K562 (cell line): ENCODE data around the gene ABHD8. TPM values are rescaled to one million over a fixed set of nuclear protein-coding genes. Genes with fewer than 3 reads are reported as not detected.

Source experiments
- ATAC-seq: fragments of 200-7000 bp; cut with Tn5 transposase; 3 replicates; pipeline ENCODE4 v1.9.1; 2020; ENCODE audit warnings: moderate library complexity
- BruUV-seq: library from RNA; stranded (reverse); fragments of 400-500 nt; replicated peaks from 2 replicates; lab custom pipeline; 2021; lab: Mats Ljungman, UMichigan
- CTCF ChIA-PET: fragments of 300-600 bp; formaldehyde crosslinking; extraction: SDS; loops from one replicate; lab custom pipeline; 2021; ENCODE audit warnings: low intra/inter-chr PET ratio; lab: Yijun Ruan, JAX
- POLR2A ChIA-PET: fragments of 300-600, 350-650 bp; sonication (Branson Sonifier 250); formaldehyde crosslinking; extraction: SDS; loops from one replicate; lab custom pipeline; 2021; ENCODE audit warnings: antibody characterized with exemption, inconsistent platforms; lab: Yijun Ruan, JAX
- DNase-seq, 4 experiments: peaks; one replicate each; pipeline versions ENCODE4 v3.0.0 to v3.0.0-alpha.2; 2011 to 2018; ENCODE audit warnings: low spot score in 3 of 4, mixed read lengths in 3 of 4; ENCODE audit errors: extremely low read depth in 1 of 4
- FAIRE-seq: peaks from 2 replicates; lab custom pipeline; 2011; peaks lifted over from hg19 to GRCh38; lab: Jason Lieb, UNC
- H2AFZ ChIP-seq: 2 replicates; pipeline ENCODE4 v1.6.0; 2011; ENCODE audit warnings: low read depth, low read length, control low read depth, inconsistent platforms
- H3K27ac ChIP-seq: fragments of 200-600 bp; 3 replicates; pipeline ENCODE4 v1.8.0; 2011; ENCODE audit warnings: low read depth, mild to moderate bottlenecking, control low read depth, inconsistent platforms, low read length, moderate library complexity, mixed read lengths; ENCODE audit errors: extremely low read depth
- H3K27me3 ChIP-seq, 2 experiments: fragments of 300-600 bp in 1 of 2; 2 replicates in 1 of 2; 3 replicates in 1 of 2; pipeline versions ENCODE4 v1.6.0 to v1.8.0; 2011; ENCODE audit warnings: inconsistent platforms in 2 of 2, low read length in 2 of 2, mild to moderate bottlenecking in 1 of 2, mixed read lengths in 1 of 2, moderate library complexity in 1 of 2; ENCODE audit not compliant: control insufficient read depth in 2 of 2, insufficient read depth in 2 of 2
- H3K36me3 ChIP-seq: fragments of 300-600 bp; 3 replicates; pipeline ENCODE4 v1.8.0; 2011; ENCODE audit warnings: mild to moderate bottlenecking, low read length, inconsistent platforms; ENCODE audit not compliant: control insufficient read depth, insufficient read depth
- H3K4me1 ChIP-seq, 2 experiments: fragments of 200-600 bp in 1 of 2; replicated peaks in 1 of 2; 2 replicates in 1 of 2; 3 replicates in 1 of 2; pipeline versions ENCODE4 v1.5.1 to v1.8.0; 2011; ENCODE audit warnings: inconsistent platforms in 2 of 2, low read length in 2 of 2, mild to moderate bottlenecking in 1 of 2, mixed read lengths in 1 of 2, moderate library complexity in 1 of 2; ENCODE audit not compliant: control insufficient read depth in 2 of 2, insufficient read depth in 2 of 2
- H3K4me2 ChIP-seq: 2 replicates; pipeline ENCODE4 v1.6.1; 2011; ENCODE audit warnings: low read length, control low read depth, inconsistent platforms, mixed read lengths; ENCODE audit not compliant: insufficient read depth
- H3K4me3 ChIP-seq: fragments of 200-600 bp; sonication (generic), shearing (Covaris generic); 2 replicates; pipeline ENCODE4 v1.5.1; 2016; ENCODE audit warnings: control low read depth, inconsistent platforms
- H3K79me2 ChIP-seq: fragments of 200-600 bp; 3 replicates; pipeline ENCODE4 v1.8.0; 2011; ENCODE audit warnings: low read length, inconsistent platforms; ENCODE audit not compliant: control insufficient read depth, insufficient read depth
- H3K9ac ChIP-seq, 2 experiments: 2 replicates each; pipeline versions ENCODE4 v1.6.0 to v1.6.1; 2011; ENCODE audit warnings: low read depth in 2 of 2, low read length in 2 of 2, control low read depth in 1 of 2, inconsistent platforms in 1 of 2, mild to moderate bottlenecking in 1 of 2, mixed read lengths in 1 of 2; ENCODE audit not compliant: insufficient read depth in 1 of 2
- H3K9me1 ChIP-seq: one replicate; pipeline ENCODE4 v1.6.0; 2011; ENCODE audit warnings: inconsistent platforms, mild to moderate bottlenecking, low read length, moderate library complexity; ENCODE audit not compliant: control insufficient read depth, insufficient read depth
- H3K9me3 ChIP-seq: replicated peaks from 2 replicates; pipeline ENCODE4 v1.5.1; 2011; ENCODE audit warnings: low read depth, low read length, inconsistent platforms; ENCODE audit not compliant: control insufficient read depth, insufficient read depth
- H4K20me1 ChIP-seq: replicated peaks from 2 replicates; pipeline ENCODE4 v1.6.1; 2011; ENCODE audit warnings: low read length, inconsistent platforms, mixed read lengths; ENCODE audit not compliant: control insufficient read depth, insufficient read depth
- ASH1L ChIP-seq: fragments of 450-650 bp; IDR thresholded peaks from 2 replicates; pipeline ENCODE4 v1.6.1; 2018; ENCODE audit warnings: borderline replicate concordance, mild to moderate bottlenecking, low read depth; ENCODE audit not compliant: partially characterized antibody
- BCL6 ChIP-seq: fragments of 250-450 bp; sonication (Bioruptor Pico); IDR thresholded peaks from 2 replicates; pipeline ENCODE4 v1.4.0; 2020
- CHD2 ChIP-seq: IDR thresholded peaks from 2 replicates; pipeline ENCODE4 v1.6.1; 2011; ENCODE audit warnings: low read depth, low read length
- DNMT1 ChIP-seq: fragments of 450-650 bp; IDR thresholded peaks from 2 replicates; pipeline ENCODE4 v1.6.1; 2016; ENCODE audit warnings: antibody characterized with exemption, mild to moderate bottlenecking
- FOS ChIP-seq: IDR thresholded peaks from 3 replicates; pipeline ENCODE4 v1.6.1; 2011; ENCODE audit not compliant: insufficient read length; ENCODE audit errors: extremely low read depth
- FOXP1 ChIP-seq: sonication (generic); formaldehyde crosslinking; IDR thresholded peaks from 2 replicates; pipeline ENCODE4 v1.8.0; 2022; ENCODE audit warnings: mild to moderate bottlenecking, missing genetic modification reagents
- NELFE ChIP-seq: IDR thresholded peaks from 2 replicates; pipeline ENCODE4 v1.6.1; 2011; ENCODE audit warnings: mild to moderate bottlenecking; ENCODE audit not compliant: insufficient read depth, insufficient read length
- SETDB1 ChIP-seq: IDR thresholded peaks from one replicate; pipeline ENCODE4 v1.6.1; 2012; ENCODE audit warnings: low read length, control low read depth, inconsistent platforms
- STAG1 ChIP-seq: sonication (generic); formaldehyde crosslinking; IDR thresholded peaks from 2 replicates; pipeline ENCODE4 v1.5.0; 2020; ENCODE audit warnings: missing genetic modification reagents, borderline replicate concordance
- WGBS: fragments of 100-300 bp; shearing (Covaris generic); methylation state at CpG from one replicate; pipeline ENCODE4 v1.1.6; 2016; ENCODE audit warnings: low coverage, mixed read lengths; ENCODE audit not compliant: insufficient coverage; ENCODE audit errors: missing lambda C conversion rate; 5-methylcytosine and 5-hydroxymethylcytosine counted together
- in situ Hi-C: fragments of 300-500 bp; cut with MboI; formaldehyde crosslinking; loops from 4 replicates; pipeline ENCODE4 v1.15.0; 2018; ENCODE audit warnings: inconsistent platforms, mixed read lengths
- intact Hi-C: fragments of 100-400 bp; cut with micrococcal nuclease; formaldehyde crosslinking; loops from 2 replicates; pipeline ENCODE4 v1.14.2; 2022
- polyA plus RNA-seq, 8 experiments: library from polyadenylated mRNA; depleted of rRNA in 4 of 8; stranded (reverse) in 5 of 8; unstranded in 3 of 8; fragments of >200 nt; fragmentation: Nextera tagmentation in 2 of 8; fragmentation: Illumina TruSeq in 1 of 8; extraction: Ambion mirVana in 2 of 8; extraction: Trizol in 1 of 8; gene quantifications; 2 replicates each; pipeline versions ENCODE4 v1.2.1 to v1.2.3, GENCODE V29; 2011 to 2014; ENCODE audit warnings: inconsistent platforms in 1 of 8, missing spikeins in 1 of 8
- total RNA-seq, 7 experiments: library from RNA; depleted of rRNA in 6 of 7; stranded (reverse); fragments of >200 nt in 6 of 7; fragmentation: Illumina TruSeq in 2 of 7; extraction: Trizol in 2 of 7; gene quantifications; 2 replicates each; pipeline versions ENCODE4 v1.2.1 to v1.2.3, GENCODE V29; 2011 to 2021; ENCODE audit warnings: low replicate concordance in 1 of 7
- TF ChIP-seq, protein P1 (sequence below): fragments of 450-650 bp; IDR thresholded peaks from 2 replicates; pipeline ENCODE4 v1.6.1; 2016
- TF ChIP-seq, protein P2 (sequence below): fragments of 450-650 bp; formaldehyde crosslinking; IDR thresholded peaks from 2 replicates; pipeline ENCODE4 v1.4.0; 2022; ENCODE audit warnings: missing genetic modification characterization
- TF ChIP-seq, protein P3 (sequence below): fragments of 250-450 bp; sonication (Bioruptor Pico); IDR thresholded peaks from 2 replicates; pipeline ENCODE4 v1.4.0; 2020

The ABHD8 gene
- total and polyA plus RNA-seq, 9 of the 15 experiments (the other 6 are each of a cell fraction or from before 2014, with no cell fraction given) = 0.04 to 6.6 (median 2.0) TPM; not detected in 1

DNA sequence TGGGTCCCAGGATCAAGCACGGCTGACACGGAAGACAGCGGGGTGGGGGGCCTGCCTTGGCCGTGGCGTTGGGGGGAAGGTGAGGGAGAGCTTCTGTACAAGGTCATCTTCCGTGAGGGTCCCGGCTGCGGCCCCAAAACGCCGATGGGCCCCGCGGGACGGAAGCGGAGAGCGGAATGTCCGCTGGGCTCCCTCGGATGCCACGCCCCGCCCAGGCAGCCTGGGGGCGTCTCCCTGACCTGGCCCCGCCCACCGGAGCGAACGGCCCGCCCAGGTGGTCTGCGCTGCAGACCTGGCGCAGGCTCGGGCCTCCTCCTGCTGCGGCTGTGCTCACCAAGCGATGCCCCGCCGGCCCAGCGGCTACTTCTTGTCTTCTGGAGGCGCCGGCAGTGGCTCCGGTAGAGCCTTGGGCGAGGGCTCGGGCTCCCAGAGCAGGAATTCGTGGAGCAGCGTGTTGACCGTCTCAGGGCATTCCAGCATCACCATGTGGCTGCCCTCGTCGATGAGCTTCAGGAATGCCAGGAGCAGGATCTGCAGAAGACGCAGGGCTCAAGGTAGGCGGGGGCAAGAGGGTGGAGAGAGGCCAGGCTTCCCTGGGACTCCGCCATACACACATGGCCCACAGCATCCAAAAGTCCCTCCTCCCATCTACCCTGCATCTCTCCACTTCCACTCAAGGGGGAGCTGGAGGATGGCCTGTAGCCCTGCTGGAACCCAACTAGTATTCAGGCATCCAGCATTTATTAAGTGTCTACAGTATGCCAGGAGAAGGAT lies 10.7 kb downstream of the ABHD8 start (continued):
- TF ChIP-seq STAG1 = peak; percentile 76; the same call in 1 of the 2 replicates
- no peak for TF ChIP-seq DNMT1
- TF ChIP-seq SETDB1 = no peak
- TF ChIP-seq FOXP1 (CRISPR knock-in tag) = no peak

DNA sequence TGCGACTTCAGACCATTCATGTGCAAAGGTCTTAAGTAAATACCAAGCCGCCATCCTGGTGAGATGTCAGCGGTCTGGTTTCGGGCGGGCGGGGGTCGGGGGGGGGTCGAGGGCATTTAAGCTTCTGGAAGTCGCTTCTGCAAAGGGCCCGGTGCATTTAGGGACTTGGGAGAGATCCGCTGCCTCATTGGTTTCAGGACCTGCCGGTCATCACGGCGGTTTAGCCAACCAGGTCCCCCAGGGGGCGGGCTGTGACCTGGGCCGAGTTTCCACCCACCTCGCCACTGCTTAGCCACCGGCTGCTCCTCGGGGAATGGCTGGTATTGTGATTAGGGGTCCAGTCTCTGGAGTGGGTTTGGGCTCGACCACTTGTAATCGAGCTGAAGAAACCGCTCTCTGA lies 13.7 kb downstream of the ABHD8 start:
- H2AFZ ChIP-seq = peak overlapping the region; percentile 96
- ATAC-seq = peak; percentile 81
- peaks cover 13 to 49% of the 10 kb centered on the region in 2 experiments; a peak in 4 of 5 replicates for H3K4me1 ChIP-seq
- TF ChIP-seq BCL6 (CRISPR knock-in tag) = no peak
- peak; percentile 67 for TF ChIP-seq CHD2
- TF ChIP-seq FOS = peak; percentile 83
- no peak for TF ChIP-seq NELFE
- TF ChIP-seq FOXP1 (CRISPR knock-in tag) = no peak
- TF ChIP-seq, protein P1, sequence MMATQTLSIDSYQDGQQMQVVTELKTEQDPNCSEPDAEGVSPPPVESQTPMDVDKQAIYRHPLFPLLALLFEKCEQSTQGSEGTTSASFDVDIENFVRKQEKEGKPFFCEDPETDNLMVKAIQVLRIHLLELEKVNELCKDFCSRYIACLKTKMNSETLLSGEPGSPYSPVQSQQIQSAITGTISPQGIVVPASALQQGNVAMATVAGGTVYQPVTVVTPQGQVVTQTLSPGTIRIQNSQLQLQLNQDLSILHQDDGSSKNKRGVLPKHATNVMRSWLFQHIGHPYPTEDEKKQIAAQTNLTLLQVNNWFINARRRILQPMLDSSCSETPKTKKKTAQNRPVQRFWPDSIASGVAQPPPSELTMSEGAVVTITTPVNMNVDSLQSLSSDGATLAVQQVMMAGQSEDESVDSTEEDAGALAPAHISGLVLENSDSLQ = peak; percentile 98
- TF ChIP-seq, protein P2, sequence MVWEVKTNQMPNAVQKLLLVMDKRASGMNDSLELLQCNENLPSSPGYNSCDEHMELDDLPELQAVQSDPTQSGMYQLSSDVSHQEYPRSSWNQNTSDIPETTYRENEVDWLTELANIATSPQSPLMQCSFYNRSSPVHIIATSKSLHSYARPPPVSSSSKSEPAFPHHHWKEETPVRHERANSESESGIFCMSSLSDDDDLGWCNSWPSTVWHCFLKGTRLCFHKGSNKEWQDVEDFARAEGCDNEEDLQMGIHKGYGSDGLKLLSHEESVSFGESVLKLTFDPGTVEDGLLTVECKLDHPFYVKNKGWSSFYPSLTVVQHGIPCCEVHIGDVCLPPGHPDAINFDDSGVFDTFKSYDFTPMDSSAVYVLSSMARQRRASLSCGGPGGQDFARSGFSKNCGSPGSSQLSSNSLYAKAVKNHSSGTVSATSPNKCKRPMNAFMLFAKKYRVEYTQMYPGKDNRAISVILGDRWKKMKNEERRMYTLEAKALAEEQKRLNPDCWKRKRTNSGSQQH = no peak
- peak; percentile 37 for TF ChIP-seq ASH1L
- TF ChIP-seq, protein P3, sequence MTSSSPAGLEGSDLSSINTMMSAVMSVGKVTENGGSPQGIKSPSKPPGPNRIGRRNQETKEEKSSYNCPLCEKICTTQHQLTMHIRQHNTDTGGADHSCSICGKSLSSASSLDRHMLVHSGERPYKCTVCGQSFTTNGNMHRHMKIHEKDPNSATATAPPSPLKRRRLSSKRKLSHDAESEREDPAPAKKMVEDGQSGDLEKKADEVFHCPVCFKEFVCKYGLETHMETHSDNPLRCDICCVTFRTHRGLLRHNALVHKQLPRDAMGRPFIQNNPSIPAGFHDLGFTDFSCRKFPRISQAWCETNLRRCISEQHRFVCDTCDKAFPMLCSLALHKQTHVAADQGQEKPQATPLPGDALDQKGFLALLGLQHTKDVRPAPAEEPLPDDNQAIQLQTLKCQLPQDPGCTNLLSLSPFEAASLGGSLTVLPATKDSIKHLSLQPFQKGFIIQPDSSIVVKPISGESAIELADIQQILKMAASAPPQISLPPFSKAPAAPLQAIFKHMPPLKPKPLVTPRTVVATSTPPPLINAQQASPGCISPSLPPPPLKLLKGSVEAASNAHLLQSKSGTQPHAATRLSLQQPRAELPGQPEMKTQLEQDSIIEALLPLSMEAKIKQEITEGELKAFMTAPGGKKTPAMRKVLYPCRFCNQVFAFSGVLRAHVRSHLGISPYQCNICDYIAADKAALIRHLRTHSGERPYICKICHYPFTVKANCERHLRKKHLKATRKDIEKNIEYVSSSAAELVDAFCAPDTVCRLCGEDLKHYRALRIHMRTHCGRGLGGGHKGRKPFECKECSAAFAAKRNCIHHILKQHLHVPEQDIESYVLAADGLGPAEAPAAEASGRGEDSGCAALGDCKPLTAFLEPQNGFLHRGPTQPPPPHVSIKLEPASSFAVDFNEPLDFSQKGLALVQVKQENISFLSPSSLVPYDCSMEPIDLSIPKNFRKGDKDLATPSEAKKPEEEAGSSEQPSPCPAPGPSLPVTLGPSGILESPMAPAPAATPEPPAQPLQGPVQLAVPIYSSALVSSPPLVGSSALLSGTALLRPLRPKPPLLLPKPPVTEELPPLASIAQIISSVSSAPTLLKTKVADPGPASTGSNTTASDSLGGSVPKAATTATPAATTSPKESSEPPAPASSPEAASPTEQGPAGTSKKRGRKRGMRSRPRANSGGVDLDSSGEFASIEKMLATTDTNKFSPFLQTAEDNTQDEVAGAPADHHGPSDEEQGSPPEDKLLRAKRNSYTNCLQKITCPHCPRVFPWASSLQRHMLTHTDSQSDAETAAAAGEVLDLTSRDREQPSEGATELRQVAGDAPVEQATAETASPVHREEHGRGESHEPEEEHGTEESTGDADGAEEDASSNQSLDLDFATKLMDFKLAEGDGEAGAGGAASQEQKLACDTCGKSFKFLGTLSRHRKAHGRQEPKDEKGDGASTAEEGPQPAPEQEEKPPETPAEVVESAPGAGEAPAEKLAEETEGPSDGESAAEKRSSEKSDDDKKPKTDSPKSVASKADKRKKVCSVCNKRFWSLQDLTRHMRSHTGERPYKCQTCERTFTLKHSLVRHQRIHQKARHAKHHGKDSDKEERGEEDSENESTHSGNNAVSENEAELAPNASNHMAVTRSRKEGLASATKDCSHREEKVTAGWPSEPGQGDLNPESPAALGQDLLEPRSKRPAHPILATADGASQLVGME (CRISPR knock-in tag) = no peak

More for the DNA sequence above, 13.7 kb downstream of the ABHD8 start:
- Histone ChIP-seq H3K36me3 (peaks cover 8% of the 10 kb centered on the region; the same call in 1 of the 3 replicates), H3K9ac (peak overlapping the region in 1 of 2 experiments; percentile 84; a peak in 2 of 4 replicates), H3K27me3 (no peaks in the 10 kb centered on the region), H3K27ac (peak overlapping the region; percentile 35; the same call in 1 of the 3 replicates), H3K4me3 (no peak overlapping the region), H3K4me2 (peak overlapping the region; percentile 51), H3K9me1 (peaks cover 6% of the 10 kb centered on the region), H3K9me3 (no peaks in the 10 kb centered on the region), H4K20me1 (no peaks in the 10 kb centered on the region), H3K79me2 (peaks cover 11% of the 10 kb centered on the region)
- ChIA-PET POLR2A (interaction anchor here (0.6 to 0.8 kb wide), 6 partner anchors 31 to 315 kb away, joined by 3 read pairs; no protein-coding TSS in a partner anchor), CTCF (no interaction called here)
- intact Hi-C loops = no loop called here
- in situ Hi-C loops = loop anchor here (5.0 kb wide), 1 partner anchor 217 kb away; no protein-coding TSS in a partner anchor
- DNase-seq = peak; percentile 94 to 99 (median 96)
- 16% methylated on average over 14 of the region's 22 CpGs for WGBS
- FAIRE-seq = peak; percentile 81
- no TSS peak for BruUV-seq
